Fibroblast of lung (primary cell): ENCODE data around the gene TSPAN9. TPM values are rescaled to one million over a fixed set of nuclear protein-coding genes. Genes with fewer than 3 reads are reported as not detected.

Source experiments
- DNase-seq, 2 donors: peaks; one replicate each; pipeline versions ENCODE4 v3.0.0 to v3.0.0-alpha.2; 2010; ENCODE audit warnings: low read depth in 2 of 2
- H2AFZ ChIP-seq: 2 replicates; pipeline ENCODE4 v1.5.1; 2012; ENCODE audit warnings: low read length, control low read depth, inconsistent platforms
- H3K27ac ChIP-seq: 2 replicates; pipeline ENCODE4 v1.5.1; 2011; ENCODE audit warnings: low read length, control low read depth; ENCODE audit not compliant: insufficient read depth
- H3K27me3 ChIP-seq: 2 replicates; pipeline ENCODE4 v1.5.1; 2011; ENCODE audit warnings: mild to moderate bottlenecking, low read length; ENCODE audit not compliant: control insufficient read depth, insufficient read depth
- H3K36me3 ChIP-seq: 2 replicates; pipeline ENCODE4 v1.5.1; 2011; ENCODE audit warnings: low read length; ENCODE audit not compliant: control insufficient read depth, insufficient read depth
- H3K4me1 ChIP-seq: 2 replicates; pipeline ENCODE4 v1.5.1; 2011; ENCODE audit warnings: low read length; ENCODE audit not compliant: control insufficient read depth, insufficient read depth; ENCODE audit errors: extremely low read depth
- H3K4me2 ChIP-seq: 2 replicates; pipeline ENCODE4 v1.5.1; 2011; ENCODE audit warnings: low read length, control low read depth; ENCODE audit not compliant: insufficient read depth; ENCODE audit errors: extremely low read depth
- H3K4me3 ChIP-seq, 4 experiments: fragments of 200-600 bp in 1 of 4; sonication (generic) in 1 of 4; replicated peaks in 1 of 4; 2 replicates each; pipeline ENCODE4 v1.5.1; 2011 to 2016; ENCODE audit warnings: low read length in 4 of 4, low read depth in 3 of 4, mild to moderate bottlenecking in 3 of 4, control low read depth in 2 of 4, inconsistent platforms in 1 of 4, mixed read lengths in 1 of 4; ENCODE audit not compliant: insufficient read depth in 1 of 4; ENCODE audit errors: control extremely low read depth in 1 of 4
- H3K79me2 ChIP-seq: 2 replicates; pipeline ENCODE4 v1.5.1; 2012; ENCODE audit warnings: mild to moderate bottlenecking, low read length, inconsistent platforms; ENCODE audit not compliant: control insufficient read depth, insufficient read depth
- H3K9ac ChIP-seq: 2 replicates; pipeline ENCODE4 v1.5.1; 2011; ENCODE audit warnings: mild to moderate bottlenecking, low read length, control low read depth; ENCODE audit not compliant: insufficient read depth
- H3K9me3 ChIP-seq: 2 replicates; pipeline ENCODE4 v1.5.1; 2012; ENCODE audit warnings: low read depth, low read length; ENCODE audit not compliant: control insufficient read depth, insufficient read depth
- H4K20me1 ChIP-seq: 2 replicates; pipeline ENCODE4 v1.5.1; 2011; ENCODE audit warnings: low read length; ENCODE audit not compliant: control insufficient read depth, insufficient read depth; ENCODE audit errors: extremely low read depth
- EZH2 ChIP-seq: IDR thresholded peaks from 2 replicates; pipeline ENCODE4 v1.5.1; 2012; ENCODE audit warnings: low read length, control low read depth, mild to moderate bottlenecking; ENCODE audit errors: missing control alignments
- polyA plus RNA-seq, 2 donors: library from polyadenylated mRNA; depleted of rRNA in 1 of 2; stranded (reverse) in 1 of 2; unstranded in 1 of 2; fragments of >200 nt; gene quantifications; 2 replicates each; pipeline ENCODE4 v1.2.1, GENCODE V29; 2011 to 2012; ENCODE audit warnings: missing spikeins in 1 of 2
- total RNA-seq: library from RNA; depleted of rRNA; stranded (reverse); fragments of >200 nt; gene quantifications from 2 replicates; pipeline ENCODE4 v1.2.1, GENCODE V29; 2014
- TF ChIP-seq, protein P1 (sequence below), 2 donors: IDR thresholded peaks in 1 of 2; conservative IDR thresholded peaks in 1 of 2; 1 replicate in 1 of 2; 2 replicates in 1 of 2; pipeline ENCODE4 v1.5.1; 2011 to 2012; ENCODE audit warnings: low read length in 2 of 2, control low read depth in 1 of 2, inconsistent platforms in 1 of 2, low read depth in 1 of 2, mild to moderate bottlenecking in 1 of 2

Gene TSPAN9
- total and polyA plus RNA-seq, 2 donors (not counting 1 experiment from before 2014, with no cell fraction given), result 31.1 to 35.2 TPM

DNA sequence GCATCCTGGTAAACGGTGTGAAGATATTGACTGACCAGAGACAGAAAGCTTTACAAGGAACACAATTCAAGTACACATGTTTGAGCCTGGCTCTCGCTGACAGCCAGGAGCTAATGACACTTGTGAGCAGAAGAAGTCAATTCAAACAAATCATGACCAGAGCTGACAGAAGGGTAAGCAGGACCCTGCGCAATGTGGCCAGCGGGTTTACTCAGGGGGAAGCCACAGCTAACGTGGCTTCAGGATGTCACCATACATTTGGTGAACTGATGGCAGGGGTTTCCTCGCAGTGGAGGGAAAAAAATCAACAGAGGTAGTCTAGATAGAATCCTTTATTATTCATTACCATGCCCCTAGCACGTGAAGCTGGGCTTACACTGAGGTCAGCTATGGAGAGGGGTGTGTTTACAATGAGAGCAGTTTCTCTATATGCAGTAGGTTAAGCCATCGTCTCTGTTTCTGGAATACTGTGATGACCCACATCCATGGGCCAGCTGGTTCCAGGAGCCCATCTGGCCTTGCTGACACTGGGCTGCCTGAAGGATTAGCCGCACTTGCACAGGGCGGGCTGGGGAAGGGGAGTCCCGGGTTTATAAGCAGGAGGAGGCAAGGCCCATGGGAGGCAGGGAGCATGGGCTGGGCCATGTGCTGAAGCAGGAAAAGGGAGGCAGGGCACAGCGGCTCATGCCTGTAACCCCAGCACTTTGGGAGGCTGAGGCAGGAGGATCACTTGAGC, 215.7 kb downstream of the TSPAN9 start:
- Histone ChIP-seq H3K27me3 (no peaks in the 10 kb centered on the region), H3K4me3 (no peak overlapping the region), H3K36me3 (no peaks in the 10 kb centered on the region), H2AFZ (no peak overlapping the region), H3K4me2 (no peak overlapping the region), H3K9ac (no peak overlapping the region), H4K20me1 (no peaks in the 10 kb centered on the region), H3K9me3 (no peaks in the 10 kb centered on the region), H3K27ac (no peak overlapping the region), H3K4me1 (no peaks in the 10 kb centered on the region), H3K79me2 (no peaks in the 10 kb centered on the region)
- TF ChIP-seq, protein P1, sequence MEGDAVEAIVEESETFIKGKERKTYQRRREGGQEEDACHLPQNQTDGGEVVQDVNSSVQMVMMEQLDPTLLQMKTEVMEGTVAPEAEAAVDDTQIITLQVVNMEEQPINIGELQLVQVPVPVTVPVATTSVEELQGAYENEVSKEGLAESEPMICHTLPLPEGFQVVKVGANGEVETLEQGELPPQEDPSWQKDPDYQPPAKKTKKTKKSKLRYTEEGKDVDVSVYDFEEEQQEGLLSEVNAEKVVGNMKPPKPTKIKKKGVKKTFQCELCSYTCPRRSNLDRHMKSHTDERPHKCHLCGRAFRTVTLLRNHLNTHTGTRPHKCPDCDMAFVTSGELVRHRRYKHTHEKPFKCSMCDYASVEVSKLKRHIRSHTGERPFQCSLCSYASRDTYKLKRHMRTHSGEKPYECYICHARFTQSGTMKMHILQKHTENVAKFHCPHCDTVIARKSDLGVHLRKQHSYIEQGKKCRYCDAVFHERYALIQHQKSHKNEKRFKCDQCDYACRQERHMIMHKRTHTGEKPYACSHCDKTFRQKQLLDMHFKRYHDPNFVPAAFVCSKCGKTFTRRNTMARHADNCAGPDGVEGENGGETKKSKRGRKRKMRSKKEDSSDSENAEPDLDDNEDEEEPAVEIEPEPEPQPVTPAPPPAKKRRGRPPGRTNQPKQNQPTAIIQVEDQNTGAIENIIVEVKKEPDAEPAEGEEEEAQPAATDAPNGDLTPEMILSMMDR (conservative IDR thresholded peaks at IDR 0.05 in 1 of 2, IDR thresholded peaks at IDR 0.05 in 1 of 2; ENCODE audit: low read depth in 1 of 2, low read length in 2 of 2), result no peak
- TF ChIP-seq EZH2, result no peak
- DNase-seq, result no peak

DNA sequence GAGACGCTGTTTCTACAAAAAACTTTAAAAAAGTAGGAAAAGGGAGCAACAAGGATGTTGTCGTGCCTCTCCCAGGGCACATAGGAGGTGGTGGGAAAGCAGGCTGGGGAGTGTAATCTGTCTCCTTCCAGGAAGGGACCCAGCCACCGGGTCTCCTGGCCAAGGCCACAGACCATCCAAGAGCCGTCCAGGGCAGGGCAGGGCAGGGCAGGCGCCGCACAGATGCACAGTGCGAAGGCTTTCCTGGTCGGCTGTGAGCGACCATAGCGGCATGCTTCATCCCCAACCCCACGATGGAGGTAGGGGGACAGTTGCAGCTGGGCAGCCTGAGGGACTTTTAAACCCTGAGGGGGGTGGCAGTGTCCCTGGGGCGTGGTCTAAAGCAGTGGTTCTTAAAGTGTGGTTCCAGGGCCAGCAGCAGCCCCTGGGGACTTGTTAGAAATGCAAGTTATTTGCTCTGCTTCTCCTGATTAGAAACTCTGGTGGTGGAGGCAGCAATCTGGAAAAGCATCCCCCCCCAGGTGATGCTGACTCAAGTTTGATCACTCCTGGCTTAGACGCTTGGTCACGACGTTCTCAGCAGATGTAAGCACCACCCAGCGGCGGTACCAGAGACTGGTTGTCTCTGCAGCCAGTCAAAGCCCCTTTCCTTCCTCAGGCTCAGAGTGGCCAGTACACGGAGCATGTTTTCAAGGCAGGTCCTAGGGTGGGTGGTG, 216.4 kb downstream of the TSPAN9 start:
- Histone ChIP-seq H3K9ac (no peak overlapping the region), H2AFZ (no peak overlapping the region), H4K20me1 (no peaks in the 10 kb centered on the region), H3K4me1 (no peaks in the 10 kb centered on the region), H3K9me3 (no peaks in the 10 kb centered on the region), H3K4me2 (no peak overlapping the region), H3K27me3 (no peaks in the 10 kb centered on the region), H3K79me2 (no peaks in the 10 kb centered on the region), H3K27ac (no peak overlapping the region), H3K4me3 (no peak overlapping the region), H3K36me3 (no peaks in the 10 kb centered on the region)
- no peak for TF ChIP-seq EZH2
- peak in 1 of 2 donors; percentile 62 for DNase-seq

DNA sequence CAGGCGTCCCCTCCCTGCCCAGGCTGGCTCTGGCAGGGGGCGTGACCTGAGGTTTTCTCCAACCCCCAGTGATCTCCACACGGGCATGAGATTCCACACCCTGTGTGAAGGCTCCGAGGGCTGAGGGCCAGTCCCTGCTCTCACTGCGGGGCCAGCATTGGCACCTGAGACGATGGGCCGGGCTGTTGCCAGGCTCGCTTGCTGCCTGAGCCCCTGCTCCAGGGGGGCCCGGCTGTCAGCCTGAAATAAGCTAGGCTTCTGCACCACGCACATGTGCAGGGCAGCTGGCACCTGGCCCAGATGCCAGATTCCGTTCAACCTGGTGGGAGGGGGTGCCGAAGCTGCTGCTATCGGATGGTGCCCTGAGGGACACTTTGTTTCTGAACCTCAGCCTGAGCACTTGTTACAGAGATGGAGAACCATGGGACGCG, 217.3 kb downstream of the TSPAN9 start:
- Histone ChIP-seq H3K4me3 (no peak overlapping the region), H3K4me1 (peaks cover 4% of the 10 kb centered on the region), H3K27ac (no peak overlapping the region), H3K4me2 (no peak overlapping the region), H3K79me2 (no peaks in the 10 kb centered on the region), H2AFZ (no peak overlapping the region), H4K20me1 (no peaks in the 10 kb centered on the region), H3K9ac (no peak overlapping the region), H3K9me3 (no peaks in the 10 kb centered on the region), H3K27me3 (no peaks in the 10 kb centered on the region), H3K36me3 (no peaks in the 10 kb centered on the region)
- DNase-seq, result no peak
- TF ChIP-seq, protein P1 (conservative IDR thresholded peaks at IDR 0.05 in 1 of 2, IDR thresholded peaks at IDR 0.05 in 1 of 2; ENCODE audit: low read depth in 1 of 2, low read length in 2 of 2), result no peak
- TF ChIP-seq EZH2, result no peak
